ENCODE results near the gene RYK.
"Not testable (repeated sequence)": the region's sequence is repeated elsewhere in the genome, so short reads cannot be mapped to it uniquely, and the experiment has no call there.

The RYK gene

DNA sequence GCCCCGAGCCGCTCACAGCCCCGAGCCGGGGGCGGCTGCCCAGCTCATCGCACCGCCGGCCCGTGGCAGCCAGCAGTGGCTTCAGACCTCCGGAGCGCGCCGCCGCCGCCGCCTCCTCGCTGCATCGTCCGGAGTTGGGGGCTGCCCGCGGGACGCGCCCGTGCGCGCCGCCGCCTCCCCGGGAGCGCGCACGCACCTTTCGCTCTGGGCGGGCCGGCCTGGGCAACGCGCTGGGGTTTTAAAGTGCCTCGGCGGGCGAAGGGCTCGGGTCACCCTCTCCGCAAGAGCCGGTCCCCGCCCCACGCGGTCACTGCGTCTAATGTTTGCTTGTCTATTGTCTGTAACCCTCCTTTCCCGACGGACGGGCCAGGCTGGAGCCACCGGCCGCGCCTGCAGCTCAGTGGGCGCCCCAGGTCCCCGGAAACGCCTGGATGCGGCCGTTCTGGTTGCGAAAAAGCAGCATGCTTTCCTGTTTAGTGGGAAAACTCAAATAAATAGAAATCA, at the start of gene RYK:
TSS of gene RYK (minus strand) at position 143 of the 504 bp plus-strand sequence. CDS start 205 bp downstream, outside the sequence.
- DNase-seq (ENCODE audit: low read depth, low spot score), result peak; percentile 95

DNA sequence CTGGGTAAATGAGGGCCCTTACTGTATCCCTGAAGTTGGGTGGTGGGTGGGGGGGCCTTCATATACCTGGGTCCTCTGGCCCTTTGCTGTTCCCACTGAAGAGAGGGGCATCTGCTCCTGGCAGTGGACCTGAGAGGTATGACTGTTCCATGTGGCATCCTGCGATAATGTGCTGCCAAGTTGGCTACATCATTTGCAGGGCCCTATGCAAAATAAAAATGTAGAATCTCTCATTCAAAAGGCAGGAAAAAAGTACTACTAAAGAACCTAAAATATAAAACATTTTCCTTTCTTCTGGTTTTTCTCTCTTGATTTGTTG, 49.2 kb upstream of the RYK start:
- DNase-seq (ENCODE audit: low read depth, low spot score), result no peak

DNA sequence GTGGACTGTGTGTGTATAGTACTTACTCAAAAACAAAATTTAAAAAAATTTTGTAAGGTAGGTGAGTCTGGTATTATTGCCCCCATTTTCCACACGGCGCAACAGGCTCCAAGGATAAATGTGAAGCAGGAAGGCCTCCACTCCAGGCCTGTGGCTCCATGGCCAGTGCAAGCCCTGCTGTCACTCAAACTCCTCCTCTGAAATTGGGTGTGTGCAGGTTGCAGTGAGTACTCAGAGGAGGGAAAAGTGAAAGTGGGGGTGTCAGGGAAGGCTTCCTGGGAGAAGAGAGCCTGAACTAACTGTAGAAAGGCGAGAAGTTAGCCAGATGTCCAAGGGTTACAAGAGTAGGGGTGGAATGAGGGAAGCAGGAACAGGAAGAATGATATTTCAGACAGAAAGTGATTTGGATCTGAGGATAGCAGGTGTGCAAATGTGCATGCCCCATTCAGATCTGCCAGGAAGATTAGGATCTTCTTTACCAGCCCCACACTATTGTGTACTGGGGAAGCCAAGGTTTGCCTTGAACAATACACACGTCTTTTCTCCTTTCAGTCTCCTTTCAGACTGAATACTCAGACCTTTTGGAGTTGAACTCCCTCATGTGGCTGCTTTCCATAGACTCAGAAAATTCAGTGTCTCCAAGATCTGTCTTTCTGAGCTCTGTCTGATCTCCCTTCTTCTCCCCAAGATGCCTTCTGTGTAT, 48.7 kb upstream of the RYK start:
- peak; percentile 63 for DNase-seq (ENCODE audit: low read depth, low spot score)

DNA sequence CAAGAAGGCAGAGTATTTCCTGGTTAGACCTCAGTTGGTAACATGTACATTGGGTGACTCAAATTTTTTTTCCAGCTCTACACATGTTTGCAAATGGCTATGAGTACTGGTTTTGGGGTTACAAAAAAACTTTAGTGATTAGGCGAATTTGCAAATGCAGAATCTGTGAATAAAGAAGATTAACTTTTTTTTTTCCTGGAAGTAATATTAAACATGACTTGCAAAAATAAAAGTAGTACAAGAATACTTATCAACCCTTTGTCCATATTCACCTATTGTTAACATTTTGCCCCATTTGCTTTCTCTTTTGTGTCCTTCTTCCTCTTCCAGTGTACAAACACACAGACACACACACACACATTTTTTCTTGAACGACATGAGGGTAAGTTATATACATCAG, 47.6 kb upstream of the RYK start:
- DNase-seq (ENCODE audit: low read depth, low spot score), result no peak

DNA sequence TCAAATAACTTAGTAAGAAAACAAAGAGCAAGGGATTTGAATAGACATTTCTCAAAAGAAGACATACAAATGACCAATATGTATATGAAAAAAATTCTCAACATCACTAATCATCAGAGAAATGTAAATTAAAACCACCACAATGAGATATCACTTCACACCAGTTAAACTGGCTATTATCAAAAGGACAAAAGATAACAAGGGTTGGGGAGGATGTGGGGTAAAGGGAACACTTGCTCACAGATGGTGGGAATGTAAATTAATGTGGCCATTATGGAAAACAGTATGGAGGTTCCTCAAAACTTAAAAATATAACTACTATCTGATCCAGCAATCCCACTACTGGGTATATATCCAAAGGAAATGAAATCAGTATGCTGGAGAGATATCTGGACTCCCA, 46.0 kb upstream of the RYK start:
- DNase-seq (ENCODE audit: low read depth, low spot score), result no peak

DNA sequence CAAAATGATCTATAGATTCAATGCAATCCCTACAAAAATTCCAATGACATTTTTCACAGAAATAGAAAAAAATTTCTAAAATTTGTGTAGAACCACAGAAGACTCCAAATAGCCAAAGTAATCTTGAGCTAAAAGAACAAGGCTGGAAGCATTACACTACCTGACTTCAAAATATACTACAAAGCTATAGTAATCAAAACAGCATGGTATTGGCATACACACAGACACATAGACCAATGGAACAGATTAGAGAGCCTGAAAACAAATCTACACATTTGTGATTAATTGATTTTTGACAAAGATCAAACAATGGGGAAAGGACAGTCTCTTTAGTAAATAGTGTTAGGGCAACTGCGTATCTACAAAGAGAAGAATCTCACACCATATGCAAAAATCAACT, 45.3 kb upstream of the RYK start:
- DNase-seq (ENCODE audit: low read depth, low spot score), result no peak

DNA sequence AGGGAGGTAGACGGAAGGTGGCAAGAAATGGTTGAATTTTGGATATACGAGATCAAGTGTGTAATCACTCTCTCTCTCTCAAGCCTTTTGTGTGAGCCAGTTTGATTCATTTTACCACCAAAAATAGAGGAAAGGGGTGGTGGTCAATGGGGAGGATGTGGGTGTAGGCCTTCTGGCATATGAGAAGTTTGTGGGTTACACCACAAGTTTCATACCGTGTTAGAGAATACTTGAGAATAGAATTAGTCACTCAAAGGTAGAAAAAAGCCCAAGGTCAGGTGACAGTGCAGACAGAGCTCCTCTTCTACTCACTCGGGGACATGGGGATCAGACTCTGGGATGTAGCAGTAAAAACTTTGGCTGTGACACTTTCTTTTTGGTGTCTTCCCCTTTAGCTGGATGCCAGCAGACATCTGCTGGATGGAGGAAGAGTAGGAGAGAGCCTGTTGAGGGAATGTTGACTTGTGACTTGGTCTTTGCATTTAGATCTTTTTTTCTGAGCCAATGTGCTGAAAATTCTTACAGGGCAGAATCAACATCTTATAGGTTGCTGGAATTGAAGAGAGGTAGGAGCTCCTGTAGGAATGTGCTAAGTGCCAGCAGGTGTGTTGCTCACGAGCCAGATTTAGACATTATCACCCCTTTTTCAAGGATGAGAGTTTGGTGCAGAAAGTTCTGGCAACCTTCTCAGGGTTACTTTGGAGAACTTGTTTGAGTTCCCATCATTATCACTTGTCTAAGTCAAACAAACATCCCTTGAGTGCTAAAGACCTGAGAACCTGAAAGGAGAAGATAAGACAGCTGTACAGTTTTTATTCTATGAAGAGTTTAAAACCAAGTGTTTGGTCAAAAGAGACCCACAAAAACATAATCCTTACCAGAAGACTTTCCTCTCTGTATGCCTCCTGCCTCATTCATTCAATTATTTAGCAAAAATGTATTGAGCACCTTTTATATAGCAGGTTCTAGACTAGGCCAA, 43.9 kb upstream of the RYK start:
- DNase-seq (ENCODE audit: low read depth, low spot score), result no peak

DNA sequence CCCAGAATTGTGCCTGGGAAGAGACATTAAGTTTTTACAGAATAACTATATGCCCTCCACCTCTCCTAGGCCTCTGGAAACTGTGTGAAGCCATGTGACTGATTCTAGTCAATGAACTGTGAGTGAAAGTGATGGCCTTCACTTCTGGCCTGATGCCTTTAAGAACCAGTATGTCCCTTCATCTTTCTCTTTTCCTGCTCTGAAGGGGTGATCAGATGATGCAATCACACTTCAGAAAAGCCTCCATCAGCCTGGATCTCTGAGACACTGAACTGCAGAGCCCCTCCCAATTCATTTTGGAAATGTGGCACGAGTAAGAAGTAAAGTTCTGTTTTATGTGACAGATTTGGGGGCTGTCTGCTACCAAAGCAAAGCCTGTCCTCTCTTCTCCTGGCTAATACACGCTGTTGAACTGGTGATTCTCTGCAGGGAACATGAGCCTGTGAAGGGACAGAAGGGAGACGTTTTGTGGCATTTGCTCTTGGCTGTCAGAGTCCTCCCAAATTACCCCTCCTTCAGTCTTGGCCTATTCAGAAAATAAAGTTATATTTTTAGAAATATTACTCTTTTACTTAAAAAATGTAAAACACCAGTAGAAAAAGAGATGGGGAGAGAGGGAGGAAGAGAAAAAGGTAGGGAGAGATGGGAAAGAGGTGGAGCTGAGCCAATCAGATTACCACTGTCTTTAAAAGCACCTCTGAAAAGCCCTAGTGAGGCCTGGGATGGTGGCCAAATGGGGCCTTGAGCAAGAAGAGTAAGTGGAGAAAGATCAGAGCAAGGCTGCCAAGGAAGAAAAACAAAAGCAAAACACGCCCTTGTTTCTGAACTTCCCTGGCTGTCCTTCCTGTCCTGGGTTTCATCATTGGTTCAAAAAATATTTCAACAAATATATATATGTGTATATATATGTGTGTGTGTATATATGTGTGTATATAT, 40.9 kb upstream of the RYK start:
- DNase-seq (ENCODE audit: low read depth, low spot score), result peak; percentile 66

DNA sequence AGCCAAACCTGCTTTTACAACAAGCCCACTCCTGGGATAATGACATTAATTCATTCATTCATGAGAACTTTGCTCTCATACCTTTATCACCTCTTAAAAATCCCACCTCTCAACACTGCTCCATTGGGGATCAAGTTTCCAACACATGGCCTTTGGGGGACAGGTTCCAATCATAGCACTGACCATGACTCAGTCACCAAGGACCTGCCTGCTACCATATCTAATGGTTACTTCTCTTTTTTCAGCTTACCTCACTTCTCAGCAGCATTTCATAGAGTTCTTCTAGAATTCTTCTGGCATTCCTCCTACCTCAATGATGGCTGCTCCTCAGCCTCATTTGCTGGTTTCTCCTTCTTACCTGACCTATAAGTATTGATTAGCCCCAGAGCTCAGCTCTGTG, 36.9 kb upstream of the RYK start:
- DNase-seq (ENCODE audit: low read depth, low spot score), result no peak

DNA sequence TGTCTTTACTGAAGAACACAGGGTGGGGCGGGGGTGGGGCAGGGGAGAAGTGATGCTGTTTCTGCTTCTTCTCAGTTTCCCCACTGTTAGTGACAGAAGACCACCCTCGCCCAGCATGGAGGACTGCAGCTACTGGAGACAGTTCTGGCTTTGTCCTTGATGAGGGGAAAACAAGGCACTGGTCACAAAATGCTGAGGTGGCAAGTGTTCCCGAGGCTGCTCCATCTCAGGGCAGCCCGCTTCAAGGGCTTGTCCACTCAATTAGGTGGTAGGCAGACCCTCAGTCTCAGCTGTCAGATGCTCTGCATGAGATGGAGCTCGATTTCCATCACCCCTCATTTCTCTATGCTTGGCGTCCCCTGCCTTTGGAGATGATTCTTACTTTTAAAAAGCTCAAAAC, 33.8 kb upstream of the RYK start:
- DNase-seq (ENCODE audit: low read depth, low spot score), result no peak

DNA sequence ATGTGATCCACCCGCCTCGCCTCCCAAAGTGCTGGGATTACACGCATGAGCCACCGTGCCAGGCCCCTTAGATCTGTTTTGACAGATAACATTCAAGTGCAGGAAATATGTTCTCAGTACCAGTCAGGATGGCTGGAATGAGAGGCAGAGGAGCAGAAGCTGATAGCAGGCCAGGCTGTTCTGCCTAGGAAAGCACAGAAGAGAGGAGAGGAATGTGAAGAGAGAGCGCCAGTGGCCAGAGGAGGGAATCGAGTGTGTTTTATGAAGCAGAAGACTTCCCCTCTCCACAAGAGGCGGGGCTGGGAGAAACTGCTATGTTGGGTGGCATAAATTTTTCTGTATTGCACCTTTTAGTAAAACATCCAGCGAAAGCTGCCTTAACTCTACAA, 32.0 kb upstream of the RYK start:
- peak; percentile 18 for DNase-seq (ENCODE audit: low read depth, low spot score)

DNA sequence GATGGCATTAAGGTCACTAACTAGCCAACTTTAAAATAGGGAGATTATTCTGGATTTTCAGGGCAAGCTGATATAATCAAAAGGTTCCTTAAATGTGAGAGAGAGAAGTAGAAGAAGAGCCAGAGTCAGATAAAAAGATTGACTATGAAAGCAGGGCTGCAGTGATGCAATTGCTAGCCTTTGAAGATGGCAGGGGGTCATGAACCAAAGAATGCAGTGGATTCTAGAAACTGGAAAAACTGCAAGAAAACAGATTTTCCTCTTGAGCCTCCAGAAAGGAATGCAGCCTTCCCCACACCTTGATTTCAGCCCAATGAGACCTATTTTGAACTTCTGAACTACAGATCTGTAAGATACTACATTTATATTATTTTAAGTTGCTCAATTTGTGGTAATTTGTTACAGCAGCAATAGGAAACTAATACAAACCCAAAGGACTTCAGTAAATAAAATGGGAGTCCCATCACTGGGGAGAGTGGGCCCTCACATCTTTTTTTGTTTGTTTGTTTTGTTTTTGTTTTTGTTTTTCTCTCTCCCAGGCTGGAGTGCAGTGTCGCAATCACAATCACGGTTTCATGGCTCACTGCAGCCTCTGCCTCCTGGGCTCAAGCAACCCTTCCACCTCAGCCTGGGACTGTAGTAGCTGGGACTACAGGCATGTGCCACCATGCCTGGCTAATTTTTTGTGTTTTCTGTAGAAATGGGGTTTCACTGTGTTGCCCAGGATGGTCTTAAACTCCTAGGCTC, 31.4 kb upstream of the RYK start:
- DNase-seq (ENCODE audit: low read depth, low spot score), result no peak

DNA sequence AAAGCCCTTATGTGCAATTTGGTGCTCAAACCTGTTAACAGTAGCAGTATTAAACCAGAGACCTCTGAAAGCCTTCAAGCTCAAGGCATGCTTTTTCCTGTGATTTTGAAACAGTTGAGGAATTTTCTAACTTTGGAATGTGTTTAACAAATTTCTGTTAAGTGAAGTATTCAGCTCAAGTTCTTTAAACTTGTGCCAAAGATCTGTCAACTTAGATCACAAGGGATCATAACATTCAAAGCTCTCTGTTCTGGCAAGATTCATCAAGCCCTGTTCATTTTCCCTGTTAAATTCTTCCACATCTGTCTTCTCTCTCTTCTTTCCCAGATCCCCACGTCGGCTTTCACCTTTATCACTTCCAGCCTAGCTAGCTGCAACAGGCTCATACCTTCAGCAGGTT, 28.8 kb upstream of the RYK start:
- DNase-seq (ENCODE audit: low read depth, low spot score), result peak; percentile 55

DNA sequence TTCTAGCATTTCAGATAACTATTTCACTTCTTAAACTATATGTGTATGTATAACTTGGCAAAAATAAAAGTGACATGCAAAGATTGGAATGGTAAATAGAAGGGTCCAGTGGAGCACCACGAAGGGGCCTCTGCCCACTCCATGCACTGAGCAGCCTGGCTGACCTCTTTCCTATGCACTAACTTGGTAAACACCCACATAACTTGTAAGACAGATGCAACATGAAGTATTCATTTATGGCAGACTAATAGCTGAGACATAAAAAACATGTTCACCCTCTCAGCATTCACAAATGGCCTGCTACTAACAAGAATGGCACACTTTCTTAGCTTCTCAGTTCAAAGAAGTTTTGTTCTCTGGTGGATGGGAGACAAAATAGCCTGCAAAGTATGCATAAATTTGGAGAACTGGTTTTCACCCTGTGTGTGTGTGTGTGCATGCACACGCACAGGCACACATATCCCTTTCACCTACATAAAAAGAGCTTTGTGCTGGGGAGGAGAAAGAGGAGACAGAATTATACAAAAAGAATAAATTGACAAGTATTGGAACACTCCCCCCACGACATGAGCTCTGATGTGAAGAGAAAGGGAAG, 26.5 kb upstream of the RYK start:
- DNase-seq (ENCODE audit: low read depth, low spot score), result no peak

DNA sequence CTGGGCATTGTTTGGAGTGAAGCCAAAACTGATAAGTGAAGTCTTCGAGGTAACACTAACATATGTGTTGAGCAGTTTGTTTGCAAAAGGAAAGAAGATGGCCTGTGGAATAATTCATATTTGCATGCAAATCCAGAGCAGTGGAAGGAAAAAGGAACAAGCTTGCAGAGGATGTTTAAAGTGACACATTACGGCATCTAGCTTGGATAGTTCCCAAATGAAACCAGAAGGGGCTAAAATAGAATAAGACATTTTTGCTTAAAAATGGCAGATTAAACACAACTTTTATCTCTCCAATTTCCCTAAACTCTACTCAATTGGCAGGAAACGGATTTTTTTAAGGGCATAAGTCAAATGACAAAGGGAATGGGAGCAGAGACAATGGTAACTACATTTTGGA, 25.4 kb upstream of the RYK start:
- DNase-seq (ENCODE audit: low read depth, low spot score), result no peak

DNA sequence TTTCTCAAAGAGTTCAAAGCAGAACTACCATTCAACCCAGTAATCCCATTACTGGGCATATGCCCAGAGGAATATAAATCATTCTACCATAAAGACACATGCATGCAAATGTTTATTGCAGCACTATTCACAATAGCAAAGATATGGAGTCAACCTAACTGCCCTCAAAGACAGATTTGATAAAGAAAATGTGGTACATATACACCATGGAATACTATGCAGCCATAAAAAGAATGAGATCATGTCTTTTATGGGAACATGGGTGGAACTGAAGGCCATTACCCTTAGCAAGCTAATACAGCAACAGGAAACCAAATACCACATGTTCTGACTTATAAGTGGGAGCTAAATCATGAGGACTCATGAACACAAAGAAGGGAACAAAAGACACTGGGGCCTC, 24.5 kb upstream of the RYK start:
- not testable (repeated sequence) for DNase-seq (ENCODE audit: low read depth, low spot score)

DNA sequence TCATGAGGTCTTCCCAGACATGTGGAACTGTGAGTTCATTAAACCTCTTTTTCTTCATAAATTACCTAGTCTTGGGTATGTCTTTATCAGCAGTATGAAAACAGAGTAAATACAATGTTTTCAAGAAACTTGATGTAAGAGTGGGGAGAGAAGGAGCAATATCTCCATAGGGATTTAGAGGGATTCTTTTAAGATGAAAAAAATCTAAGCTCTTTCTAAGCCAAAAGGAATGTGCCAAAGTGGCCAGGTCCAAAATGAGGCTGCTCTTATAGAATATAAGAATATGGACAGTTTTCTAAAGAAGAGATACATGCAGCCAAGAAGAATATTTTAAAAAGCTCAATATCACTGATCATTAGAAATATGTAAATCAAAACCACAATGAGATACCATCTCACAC, 23.9 kb upstream of the RYK start:
- DNase-seq (ENCODE audit: low read depth, low spot score), result no peak

DNA sequence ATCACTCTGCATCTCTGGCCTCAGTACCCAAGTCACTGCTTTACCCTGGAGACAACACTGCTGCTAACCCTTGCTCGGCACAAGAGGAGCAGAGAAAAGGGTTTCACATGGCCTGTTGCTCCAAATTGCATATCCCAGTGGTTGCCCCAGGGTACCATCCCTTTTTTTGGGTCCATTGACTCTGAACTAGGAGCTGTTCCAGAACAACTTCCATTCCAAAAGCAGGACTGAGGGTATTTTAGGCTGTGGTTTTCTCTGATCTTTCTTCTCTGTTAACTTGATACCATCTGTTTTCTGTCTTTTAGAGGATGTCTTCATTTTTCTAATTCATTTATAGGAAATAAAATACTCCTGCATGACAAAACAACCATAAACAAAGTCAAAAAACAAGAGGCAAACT, 17.3 kb upstream of the RYK start:
- DNase-seq (ENCODE audit: low read depth, low spot score), result no peak

DNA sequence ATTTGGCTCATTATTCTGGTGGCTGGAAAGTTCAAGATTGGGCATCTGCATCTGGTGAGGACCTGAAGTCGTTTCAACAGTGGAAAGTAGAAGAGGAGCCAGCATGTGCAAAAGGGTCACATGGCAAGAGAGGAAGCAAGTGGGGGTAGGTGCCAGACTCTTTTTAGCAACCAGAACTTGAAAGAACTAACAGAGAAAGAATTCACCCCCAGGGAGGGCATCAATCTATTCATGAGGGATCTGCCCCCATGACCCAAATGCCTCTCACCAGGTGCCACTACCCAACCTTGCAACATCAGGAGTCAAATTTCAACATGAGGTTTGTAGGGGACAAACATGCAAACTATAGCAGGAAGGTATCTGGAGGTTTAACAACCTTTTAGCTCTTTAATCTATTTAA, 10.3 kb upstream of the RYK start:
- DNase-seq (ENCODE audit: low read depth, low spot score), result no peak

DNA sequence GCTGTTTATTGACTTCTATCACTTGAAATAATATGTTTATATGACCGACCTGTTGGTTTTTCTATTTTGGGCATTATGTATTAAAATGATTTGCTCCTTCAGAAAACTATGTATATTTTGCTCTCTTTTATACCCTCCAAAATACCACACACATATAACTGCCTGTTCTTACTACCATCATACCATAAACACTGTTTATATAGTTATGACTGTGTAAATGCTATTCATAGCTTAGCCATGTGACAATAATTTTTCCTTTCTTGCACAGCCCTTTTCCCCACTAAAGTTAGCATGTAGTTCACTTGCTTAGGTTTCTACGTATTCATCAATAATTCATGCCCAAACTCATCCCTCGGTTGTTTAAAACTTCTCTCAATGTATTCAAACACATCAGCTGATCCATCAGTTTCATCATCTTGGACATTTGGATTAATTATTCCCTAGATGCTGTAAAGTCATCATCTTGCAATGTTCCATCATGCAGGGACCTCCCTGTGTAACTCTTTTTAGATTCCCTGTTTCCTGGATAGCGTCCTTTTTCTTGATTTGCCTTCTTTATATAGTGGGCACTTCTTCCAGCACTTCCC, 8.2 kb upstream of the RYK start:
- no peak for DNase-seq (ENCODE audit: low read depth, low spot score)

All from astrocyte of the hippocampus (primary cell).